ENCODE results near the gene RYR2.

GRCh38 chr1:237041795-237042525, at the start of gene RYR2:
- TF ChIP-seq CTCF (IDR thresholded peaks at IDR 0.05) (no peak), POLR2AphosphoS5 (IDR thresholded peaks at IDR 0.05; ENCODE audit: low read depth, low read length) (no peak), SIN3A (IDR thresholded peaks at IDR 0.05; ENCODE audit: borderline replicate concordance, insufficient read depth, low read depth, low read length) (no peak), TCF7L2 (IDR thresholded peaks at IDR 0.05; ENCODE audit: low read depth, low read length) (no peak), REST (IDR thresholded peaks at IDR 0.05; ENCODE audit: insufficient read depth in 1 of 2, low read depth in 2 of 2, low read length in 1 of 2) (no peak)

All from Panc1 (cell line).